Measurements from ENCODE around the gene MAST4.

- no peak for TF ChIP-seq CTCF (IDR thresholded peaks at IDR 0.05)
- no peak for TF ChIP-seq EZH2 (IDR thresholded peaks at IDR 0.05)
- no peak for TF ChIP-seq EZH2phosphoT487 (IDR thresholded peaks at IDR 0.05)
These were observed 319.3 kb downstream of the MAST4 start for GRCh38 chr5:66915531-66915930.

Measured in neural progenitor cell (in vitro differentiated cells).